Duodenal mucosa (tissue), 2 donors: ENCODE measurements around the gene CFAP74.

Experiments used
- H3K27ac ChIP-seq: one replicate; pipeline ENCODE4 v1.7.0; 2013; ENCODE audit warnings: low read depth, low read length
- H3K27me3 ChIP-seq, 2 donors: one replicate each; pipeline ENCODE4 v1.7.0; 2013; ENCODE audit warnings: low read length in 2 of 2, control low read depth in 1 of 2; ENCODE audit not compliant: insufficient read depth in 2 of 2, control insufficient read depth in 1 of 2
- H3K36me3 ChIP-seq, 2 donors: one replicate each; pipeline ENCODE4 v1.7.0; 2013; ENCODE audit warnings: low read length in 2 of 2, control low read depth in 1 of 2; ENCODE audit not compliant: insufficient read depth in 2 of 2, control insufficient read depth in 1 of 2
- H3K4me1 ChIP-seq, 2 donors: one replicate each; pipeline ENCODE4 v1.7.0; 2013; ENCODE audit warnings: low read length in 2 of 2, control low read depth in 1 of 2; ENCODE audit not compliant: insufficient read depth in 2 of 2, control insufficient read depth in 1 of 2
- H3K4me3 ChIP-seq, 2 donors: one replicate each; pipeline ENCODE4 v1.7.0; 2013; ENCODE audit warnings: low read length in 2 of 2, low read depth in 1 of 2
- H3K9ac ChIP-seq, 2 donors: one replicate each; pipeline ENCODE4 v1.7.0; 2013; ENCODE audit warnings: low read length in 2 of 2, low read depth in 1 of 2
- H3K9me3 ChIP-seq, 2 donors: one replicate each; pipeline ENCODE4 v1.7.0; 2013; ENCODE audit warnings: low read length in 2 of 2, control low read depth in 1 of 2; ENCODE audit not compliant: control insufficient read depth in 1 of 2

CFAP74 gene

DNA sequence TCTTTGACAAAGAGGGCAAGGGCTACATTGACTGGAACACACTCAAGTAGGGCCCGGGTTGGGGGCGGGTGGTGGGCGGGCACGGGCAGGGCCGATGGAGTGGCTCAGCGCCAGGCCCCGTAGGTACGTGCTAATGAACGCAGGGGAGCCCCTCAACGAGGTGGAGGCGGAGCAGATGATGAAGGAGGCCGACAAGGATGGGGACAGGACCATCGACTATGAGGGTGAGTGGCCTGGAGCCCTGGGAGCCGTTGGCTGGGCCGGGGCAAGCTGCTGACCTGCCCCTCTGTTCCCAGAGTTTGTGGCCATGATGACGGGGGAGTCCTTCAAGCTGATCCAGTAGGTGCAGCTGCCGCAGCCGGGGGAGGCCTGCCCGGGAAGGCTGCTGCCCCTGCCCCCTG lies 86.7 kb downstream of the CFAP74 start:
- H3K4me3 ChIP-seq = no peak overlapping the region
- H3K9me3 ChIP-seq = no peaks in the 10 kb centered on the region
- no peak overlapping the region for H3K27ac ChIP-seq
- H3K4me1 ChIP-seq = peaks cover 15 to 21% of the 10 kb centered on the region in 2 donors
- H3K36me3 ChIP-seq = no peaks in the 10 kb centered on the region
- H3K27me3 ChIP-seq = no peaks in the 10 kb centered on the region
- no peak overlapping the region for H3K9ac ChIP-seq

DNA sequence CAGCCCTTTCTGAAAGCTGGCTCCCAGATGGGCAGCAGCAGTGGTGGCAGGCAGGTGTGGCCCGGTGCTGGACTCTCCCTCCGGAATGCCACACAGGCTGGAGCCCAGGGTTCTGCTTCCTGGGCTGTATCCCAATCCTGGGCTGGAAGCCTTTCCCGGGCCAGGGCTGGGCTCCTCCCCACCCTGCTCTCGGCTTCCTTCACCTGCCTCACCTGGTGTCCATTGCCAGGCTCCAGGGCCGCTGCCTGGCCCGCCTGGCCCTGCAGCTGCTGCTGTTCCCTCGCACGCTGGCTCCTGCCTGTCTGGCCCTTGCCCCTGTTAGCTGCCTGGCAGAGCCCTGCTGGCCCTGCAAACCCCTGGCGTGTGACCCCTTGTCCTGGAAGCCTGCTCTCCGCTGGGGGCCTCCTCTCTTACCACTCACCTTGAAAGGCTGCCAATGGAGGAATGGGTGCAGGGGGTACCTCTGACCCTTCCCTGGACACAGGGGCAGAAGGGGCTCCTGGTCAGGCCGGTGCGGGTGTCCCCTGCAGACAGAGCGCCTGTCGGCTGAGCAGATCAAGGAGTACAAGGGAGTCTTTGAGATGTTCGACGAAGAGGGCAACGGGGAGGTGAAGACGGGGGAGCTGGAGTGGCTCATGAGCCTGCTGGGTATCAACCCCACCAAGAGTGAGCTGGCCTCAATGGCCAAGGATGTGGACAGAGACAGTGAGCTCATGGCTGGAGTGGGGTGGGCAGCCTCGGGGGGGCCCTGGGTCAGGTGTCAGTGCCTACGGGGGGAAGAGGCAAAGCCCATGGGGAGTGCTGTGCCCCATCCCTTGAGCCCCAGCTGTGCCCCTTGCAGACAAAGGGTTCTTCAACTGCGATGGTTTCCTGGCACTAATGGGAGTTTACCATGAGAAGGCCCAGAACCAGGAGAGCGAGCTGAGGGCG lies 87.4 kb downstream of the CFAP74 start:
- Histone ChIP-seq H3K27ac (no peak overlapping the region), H3K4me3 (no peak overlapping the region), H3K4me1 (peaks cover 15 to 21% of the 10 kb centered on the region in 2 donors), H3K27me3 (no peaks in the 10 kb centered on the region), H3K9me3 (no peaks in the 10 kb centered on the region), H3K36me3 (no peaks in the 10 kb centered on the region), H3K9ac (no peak overlapping the region)

DNA sequence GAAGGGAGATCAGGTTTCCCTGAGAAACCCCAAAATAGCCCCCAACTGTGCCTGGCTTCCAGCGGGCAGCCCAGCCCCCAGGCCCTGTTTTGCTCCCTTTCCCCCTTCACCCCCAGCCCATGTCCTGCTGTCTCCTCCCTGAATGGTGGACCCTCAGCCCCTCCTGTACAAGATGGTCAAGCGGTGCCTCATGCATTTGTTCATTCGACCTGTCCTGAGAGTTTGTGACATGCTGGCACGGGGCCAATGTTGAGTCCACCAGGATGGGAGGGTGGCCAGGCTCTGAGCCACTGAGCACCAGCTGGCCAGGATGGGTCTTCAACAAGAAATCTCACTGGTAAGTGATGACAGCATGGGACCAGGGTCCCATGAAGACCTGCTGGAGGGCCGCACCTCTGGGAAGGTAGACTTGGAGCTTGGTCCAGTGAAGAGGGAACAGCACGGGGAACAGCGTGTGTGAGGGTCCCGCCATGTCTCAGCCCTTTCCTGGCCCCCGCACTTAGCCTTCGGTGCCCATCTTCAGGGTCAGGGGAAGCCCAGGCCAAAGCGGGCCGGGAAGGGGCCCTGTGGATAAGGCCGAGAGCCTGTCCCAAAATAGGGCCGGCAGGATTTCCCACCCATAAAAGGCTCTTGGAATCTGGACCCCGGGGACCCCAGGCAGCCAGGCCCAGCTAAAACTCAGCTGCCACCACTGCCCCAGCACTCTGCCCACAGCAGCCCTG lies 88.5 kb downstream of the CFAP74 start, which contains the start of gene CALML6:
CALML6 (plus strand) TSS at position 290 of the 722 bp plus-strand sequence; CDS start at position 311, 21 bp downstream.
- Histone ChIP-seq H3K36me3 (no peaks in the 10 kb centered on the region), H3K4me1 (peaks cover 14 to 21% of the 10 kb centered on the region in 2 donors), H3K4me3 (no peak within 1 kb of the TSS), H3K9me3 (no peaks in the 10 kb centered on the region), H3K27me3 (no peaks in the 10 kb centered on the region), H3K27ac (no peak within 1 kb of the TSS), H3K9ac (no peak within 1 kb of the TSS)

DNA sequence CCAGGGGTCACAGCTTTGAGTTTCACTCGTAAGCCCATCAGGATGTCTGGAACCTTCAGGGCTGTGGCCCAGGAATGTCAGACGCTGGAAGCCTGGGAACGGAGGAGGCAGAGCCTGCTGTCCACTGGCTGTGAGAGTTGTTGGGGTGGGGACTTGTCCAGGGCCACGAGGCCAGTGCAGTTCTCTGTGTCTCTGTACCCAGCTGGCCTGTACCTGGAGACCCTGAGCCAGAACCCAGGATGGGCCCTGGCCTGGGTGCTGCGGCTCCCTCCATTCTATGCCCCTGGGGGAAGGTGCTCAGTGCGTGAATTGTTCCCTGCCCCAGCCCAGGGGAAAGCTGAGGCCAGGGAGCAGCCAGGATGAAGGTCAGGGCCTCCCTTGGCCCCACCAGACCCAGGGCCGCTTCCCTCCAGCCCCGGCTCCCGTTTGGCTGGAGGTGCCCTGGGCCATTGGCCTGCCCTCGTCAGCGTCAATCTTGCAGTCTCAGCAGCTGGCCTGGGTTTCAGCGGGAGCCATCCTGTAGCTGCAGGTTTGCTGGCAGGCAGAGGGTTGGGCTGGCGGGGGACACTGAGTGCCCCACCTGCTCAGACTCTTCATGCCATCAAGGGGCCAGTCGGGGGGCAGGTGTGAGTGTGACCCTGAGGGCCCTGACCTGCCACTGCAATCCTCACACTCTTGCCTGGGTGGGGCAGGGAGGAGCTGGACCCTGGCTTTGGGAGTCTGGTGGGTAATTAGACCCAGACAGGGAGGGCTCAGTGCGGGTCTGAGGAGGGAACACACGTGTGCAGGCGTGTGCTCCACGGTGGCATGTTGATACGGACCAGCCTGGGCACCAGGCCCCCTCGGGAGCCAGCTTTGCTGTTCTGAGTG lies 89.2 kb downstream of the CFAP74 start:
- no peaks in the 10 kb centered on the region for H3K36me3 ChIP-seq
- no peaks in the 10 kb centered on the region for H3K9me3 ChIP-seq
- H3K4me3 ChIP-seq = no peak overlapping the region
- no peak overlapping the region for H3K9ac ChIP-seq
- peaks cover 11 to 20% of the 10 kb centered on the region in 2 donors for H3K4me1 ChIP-seq
- no peak overlapping the region for H3K27ac ChIP-seq
- H3K27me3 ChIP-seq = no peaks in the 10 kb centered on the region

DNA sequence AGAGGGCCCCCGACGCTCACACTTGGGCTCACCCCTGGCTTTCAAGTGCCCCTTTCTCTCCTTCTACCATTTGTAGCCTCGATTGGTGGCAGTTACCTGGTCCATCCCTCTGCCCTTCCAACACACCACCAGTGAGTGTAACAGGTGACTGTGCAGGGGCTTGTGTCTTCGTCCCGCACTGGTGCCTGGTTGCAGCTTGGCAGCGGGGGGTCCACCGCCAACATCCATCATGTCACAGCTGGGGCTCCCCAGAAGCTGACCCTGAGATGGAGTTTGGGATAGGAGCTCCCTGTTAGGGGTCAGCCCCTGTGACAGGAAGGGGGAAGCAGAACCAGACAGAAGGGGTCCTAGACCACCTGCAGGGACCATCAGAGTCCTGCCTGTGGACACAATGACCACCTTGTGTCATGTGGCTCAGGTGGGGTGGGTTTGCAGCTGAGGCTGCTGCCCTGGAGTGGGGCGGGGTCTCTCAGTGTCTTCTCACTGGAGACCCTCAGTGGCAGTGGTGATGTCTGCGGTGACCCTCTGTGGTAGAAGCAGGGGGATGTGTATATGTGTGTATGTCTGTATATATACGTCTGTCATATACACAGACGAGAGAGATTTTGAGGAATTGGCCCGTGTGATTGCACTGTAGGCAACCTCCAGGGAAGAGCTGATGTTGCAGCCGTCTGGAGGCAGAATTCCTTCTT lies 92.1 kb downstream of the CFAP74 start:
- Histone ChIP-seq H3K9me3 (no peaks in the 10 kb centered on the region), H3K4me1 (peaks cover 18 to 20% of the 10 kb centered on the region in 2 donors), H3K9ac (no peak overlapping the region), H3K36me3 (no peaks in the 10 kb centered on the region), H3K27ac (no peak overlapping the region), H3K27me3 (no peaks in the 10 kb centered on the region), H3K4me3 (no peak overlapping the region)

GRCh38 chr1:1910651-1911331 lies 92.8 kb downstream of the CFAP74 start:
- no peaks in the 10 kb centered on the region for H3K9me3 ChIP-seq
- no peak overlapping the region for H3K4me3 ChIP-seq
- H3K27me3 ChIP-seq = no peaks in the 10 kb centered on the region
- H3K9ac ChIP-seq = no peak overlapping the region
- peak overlapping the region; percentile 10 for H3K27ac ChIP-seq
- peaks cover 21 to 22% of the 10 kb centered on the region in 2 donors for H3K4me1 ChIP-seq
- no peaks in the 10 kb centered on the region for H3K36me3 ChIP-seq

DNA sequence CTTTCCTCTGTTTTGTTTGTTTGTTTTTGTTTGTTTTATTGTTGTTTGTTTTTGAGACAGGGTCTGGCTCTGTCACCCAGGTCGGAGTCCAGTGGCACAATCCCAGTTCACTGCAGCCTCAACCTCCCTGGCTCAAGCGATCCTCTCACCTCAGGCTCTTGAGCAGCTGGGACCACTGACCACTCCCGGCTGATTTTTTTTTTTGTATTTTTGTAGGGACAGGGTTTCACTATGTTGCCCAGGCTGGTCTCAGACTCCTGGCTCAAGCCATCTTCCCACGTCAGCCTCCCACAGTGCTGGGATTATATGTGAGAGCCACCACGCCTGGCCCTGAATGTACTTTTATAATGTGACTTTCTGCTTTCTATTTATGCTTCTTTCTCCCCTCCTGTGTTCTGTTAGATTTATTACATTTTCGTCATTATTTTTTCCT lies 93.5 kb downstream of the CFAP74 start:
- Histone ChIP-seq H3K4me3 (peak overlapping the region in 1 of 2 donors; percentile 43), H3K27ac (peak overlapping the region; percentile 13), H3K4me1 (peaks cover 18 to 22% of the 10 kb centered on the region in 2 donors), H3K27me3 (no peaks in the 10 kb centered on the region), H3K9me3 (no peaks in the 10 kb centered on the region), H3K9ac (no peak overlapping the region), H3K36me3 (no peaks in the 10 kb centered on the region)

DNA sequence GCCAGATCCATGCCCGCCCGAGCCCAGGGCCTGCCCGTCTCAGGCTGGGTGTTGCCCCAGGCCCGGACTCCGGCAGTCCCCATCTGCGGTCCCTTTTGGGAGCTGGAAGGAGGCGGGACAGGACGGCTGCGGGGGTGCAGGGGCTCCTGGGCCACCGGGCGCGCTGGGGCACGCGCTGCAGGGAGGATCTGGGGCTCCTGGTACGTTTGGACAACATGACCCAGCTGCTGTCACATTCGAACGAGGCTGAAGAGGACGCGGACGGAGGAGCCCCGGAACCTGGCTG lies 95.1 kb downstream of the CFAP74 start:
- Histone ChIP-seq H3K9me3 (no peaks in the 10 kb centered on the region), H3K27me3 (no peaks in the 10 kb centered on the region), H3K36me3 (no peaks in the 10 kb centered on the region), H3K4me1 (peaks cover 18 to 22% of the 10 kb centered on the region in 2 donors), H3K27ac (peak overlapping the region; percentile 78), H3K9ac (peak overlapping the region; percentile 70 to 80), H3K4me3 (peak overlapping the region; percentile 69 to 76)

DNA sequence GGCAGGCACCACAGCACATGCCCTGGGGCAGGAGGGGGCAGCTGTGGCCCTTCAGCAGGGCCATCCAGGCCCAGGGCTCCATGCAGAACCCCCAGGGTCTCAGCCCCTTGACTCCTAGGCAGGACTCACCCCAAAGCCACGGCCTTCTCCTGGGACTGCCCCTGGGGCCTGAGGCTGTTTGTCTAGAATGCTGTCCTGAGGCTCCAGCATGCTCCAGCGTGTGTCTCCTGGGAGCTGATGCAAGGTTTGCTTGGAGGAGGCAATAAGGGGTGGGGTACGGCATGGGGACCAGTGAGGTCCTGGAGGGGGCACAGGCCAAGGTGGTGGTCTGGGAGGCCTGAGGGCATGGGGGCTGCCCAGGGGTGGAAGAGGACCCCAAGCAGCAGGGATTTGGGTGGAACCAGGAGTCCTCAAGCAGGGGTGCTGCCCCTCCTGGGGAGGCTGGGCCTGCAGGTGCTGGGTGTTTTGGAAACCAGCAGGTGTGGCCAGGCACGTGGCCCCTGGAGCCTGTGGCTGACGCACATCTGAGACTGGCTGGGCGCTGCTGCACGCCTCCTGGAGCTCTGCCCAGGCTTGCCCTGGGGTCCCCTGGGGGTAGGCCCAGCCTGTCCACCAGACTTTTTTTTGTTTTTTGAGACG lies 96.4 kb downstream of the CFAP74 start:
- H3K27ac ChIP-seq = no peak overlapping the region
- no peaks in the 10 kb centered on the region for H3K36me3 ChIP-seq
- no peaks in the 10 kb centered on the region for H3K9me3 ChIP-seq
- H3K9ac ChIP-seq = no peak overlapping the region
- no peak overlapping the region for H3K4me3 ChIP-seq
- peaks cover 18 to 22% of the 10 kb centered on the region in 2 donors for H3K4me1 ChIP-seq
- H3K27me3 ChIP-seq = no peaks in the 10 kb centered on the region
